HepG2 (cell line): Measurements from ENCODE around the gene CAMTA1. TPM values are rescaled to one million over a fixed set of nuclear protein-coding genes. Genes with fewer than 3 reads are reported as not detected.

Source experiments
- ADNP ChIP-seq: sonication (generic); formaldehyde crosslinking; IDR thresholded peaks from 2 replicates; pipeline ENCODE4 v1.4.0; 2020; ENCODE audit warnings: missing genetic modification reagents
- CBX1 ChIP-seq: IDR thresholded peaks from one replicate; pipeline ENCODE4 v1.6.1; 2016; ENCODE audit warnings: antibody characterized with exemption, low read depth
- CCAR2 ChIP-seq: fragments of 200-400 bp; formaldehyde crosslinking; optimal IDR thresholded peaks from 2 replicates; pipeline ENCODE3; 2018; ENCODE audit warnings: low read depth, mild to moderate bottlenecking, low read length, moderate library complexity
- HCFC1 ChIP-seq: fragments of 150-350 bp; IDR thresholded peaks from 2 replicates; pipeline ENCODE4 v1.6.1; 2014; ENCODE audit warnings: low read depth, low read length
- HIVEP1 ChIP-seq: sonication (generic); formaldehyde crosslinking; IDR thresholded peaks from 2 replicates; pipeline ENCODE4 v1.4.0; 2020; ENCODE audit warnings: mild to moderate bottlenecking, missing genetic modification reagents
- HNF4A ChIP-seq: sonication (generic); formaldehyde crosslinking; IDR thresholded peaks from 2 replicates; pipeline ENCODE4 v1.4.0; 2020; ENCODE audit warnings: missing genetic modification reagents
- HOMEZ ChIP-seq: IDR thresholded peaks from 2 replicates; pipeline ENCODE4 v1.6.1; 2016; ENCODE audit warnings: low read depth
- IRX3 ChIP-seq: sonication (generic); formaldehyde crosslinking; IDR thresholded peaks from 2 replicates; pipeline ENCODE4 v1.8.1; 2023; ENCODE audit warnings: mild to moderate bottlenecking, low read depth, missing genetic modification reagents, borderline replicate concordance
- KAT2B ChIP-seq: fragments of 150-350 bp; IDR thresholded peaks from 2 replicates; pipeline ENCODE4 v1.6.1; 2014; ENCODE audit warnings: low read depth, low read length, borderline replicate concordance
- PAWR ChIP-seq: sonication (generic); formaldehyde crosslinking; IDR thresholded peaks from 2 replicates; pipeline ENCODE4 v1.4.0; 2020; ENCODE audit warnings: missing genetic modification reagents, mild to moderate bottlenecking, borderline replicate concordance
- SNAPC2 ChIP-seq: sonication (generic); formaldehyde crosslinking; IDR thresholded peaks from 2 replicates; pipeline ENCODE4 v1.8.1; 2022; ENCODE audit warnings: mild to moderate bottlenecking, missing genetic modification reagents
- SPEN ChIP-seq: sonication (generic); formaldehyde crosslinking; IDR thresholded peaks from 2 replicates; pipeline ENCODE4 v1.5.1; 2020; ENCODE audit warnings: low read depth, mild to moderate bottlenecking, missing genetic modification reagents
- SRY ChIP-seq: sonication (generic); formaldehyde crosslinking; IDR thresholded peaks from 2 replicates; pipeline ENCODE4 v1.8.0; 2022; ENCODE audit warnings: mild to moderate bottlenecking, missing genetic modification reagents
- TGIF2 ChIP-seq: IDR thresholded peaks from 2 replicates; pipeline ENCODE4 v1.6.1; 2016; ENCODE audit warnings: control low read depth, missing compliant biosample characterization
- TIGD3 ChIP-seq: sonication (generic); formaldehyde crosslinking; IDR thresholded peaks from 2 replicates; pipeline ENCODE4 v1.5.1; 2020; ENCODE audit warnings: mild to moderate bottlenecking, missing genetic modification reagents, borderline replicate concordance
- ZBTB7A ChIP-seq: sonication (generic); formaldehyde crosslinking; IDR thresholded peaks from 2 replicates; pipeline ENCODE4 v1.8.0; 2022; ENCODE audit warnings: mild to moderate bottlenecking, missing genetic modification reagents
- ZNF12 ChIP-seq: sonication (generic); formaldehyde crosslinking; IDR thresholded peaks from 2 replicates; pipeline ENCODE4 v1.5.0; 2020; ENCODE audit warnings: missing genetic modification reagents
- ZNF546 ChIP-seq: sonication (generic); formaldehyde crosslinking; conservative IDR thresholded peaks from 2 replicates; pipeline ENCODE4 v1.8.1; 2023; ENCODE audit warnings: mild to moderate bottlenecking, missing genetic modification reagents
- polyA plus RNA-seq, 8 experiments: library from polyadenylated mRNA; depleted of rRNA in 3 of 8; stranded (reverse) in 7 of 8; unstranded in 1 of 8; fragments of >200 nt; fragmentation: Illumina TruSeq in 4 of 8; extraction: Trizol in 4 of 8; gene quantifications; 2 replicates each; pipeline versions ENCODE4 v1.2.1 to v1.2.3, GENCODE V29; 2011 to 2016; ENCODE audit warnings: low read depth in 4 of 8, missing spikeins in 1 of 8, mixed read lengths in 1 of 8; ENCODE audit not compliant: insufficient read depth in 1 of 8
- total RNA-seq, 5 experiments: library from RNA; depleted of rRNA; stranded (reverse); fragments of >200 nt; fragmentation: Illumina TruSeq; extraction: Trizol; gene quantifications; 2 replicates each; pipeline ENCODE4 v1.2.3, GENCODE V29; 2016; ENCODE audit warnings: low read depth in 1 of 5
- TF ChIP-seq, protein P1 (sequence below): IDR thresholded peaks from 2 replicates; pipeline ENCODE4 v1.4.0; 2020; ENCODE audit warnings: mild to moderate bottlenecking, missing genetic modification reagents
- TF ChIP-seq, protein P2 (sequence below): sonication (generic); formaldehyde crosslinking; IDR thresholded peaks from 2 replicates; pipeline ENCODE4 v1.4.0; 2020; ENCODE audit warnings: mild to moderate bottlenecking, missing genetic modification reagents
- TF ChIP-seq, protein P3 (sequence below): sonication (generic); formaldehyde crosslinking; IDR thresholded peaks from 2 replicates; pipeline ENCODE4 v1.8.0; 2022; ENCODE audit warnings: mild to moderate bottlenecking, missing genetic modification reagents; ENCODE audit not compliant: insufficient replicate concordance

Gene CAMTA1
- total and polyA plus RNA-seq, 2 of the 13 experiments (the other 11 are each of a cell fraction or from before 2014, with no cell fraction given), result 25.0 to 36.4 TPM

DNA sequence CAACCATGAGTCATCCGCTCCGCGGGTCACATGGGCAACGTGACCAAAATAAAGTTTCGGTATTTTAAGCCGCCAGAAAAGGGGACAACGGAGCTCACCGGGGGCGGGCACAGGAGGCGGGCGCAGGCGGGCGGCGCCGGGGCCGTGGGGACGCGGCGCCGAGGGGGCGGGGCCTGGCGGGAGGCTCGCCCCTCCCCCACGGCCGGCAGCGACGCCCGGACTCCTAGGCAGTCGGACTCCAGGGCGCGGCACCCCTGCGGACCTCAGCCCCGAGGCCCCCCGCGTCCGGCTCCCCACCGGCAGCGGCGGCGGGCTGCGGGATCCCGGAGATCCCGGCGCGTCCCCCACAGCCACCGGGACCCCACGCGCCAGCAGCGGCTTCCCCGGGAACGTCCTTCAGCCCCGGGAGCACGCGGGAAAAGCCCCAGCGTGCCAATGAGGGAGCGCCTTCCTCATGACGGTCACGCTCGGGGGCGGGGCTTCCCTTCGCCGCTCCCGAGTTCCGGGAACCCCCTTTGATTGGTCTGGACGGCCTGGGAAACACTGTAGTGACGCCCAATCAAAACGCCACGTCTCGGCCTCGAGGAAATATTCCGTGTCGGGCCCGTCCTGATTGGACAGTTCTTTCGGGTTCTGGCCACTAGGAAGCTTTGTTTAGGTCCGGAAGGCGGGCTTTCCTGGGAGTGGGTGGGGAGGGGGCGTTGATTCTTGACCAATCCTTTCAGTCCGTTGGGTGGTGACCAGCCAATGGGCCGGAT, 515 bp upstream of the CAMTA1 start (continued):
- TF ChIP-seq, protein P1, sequence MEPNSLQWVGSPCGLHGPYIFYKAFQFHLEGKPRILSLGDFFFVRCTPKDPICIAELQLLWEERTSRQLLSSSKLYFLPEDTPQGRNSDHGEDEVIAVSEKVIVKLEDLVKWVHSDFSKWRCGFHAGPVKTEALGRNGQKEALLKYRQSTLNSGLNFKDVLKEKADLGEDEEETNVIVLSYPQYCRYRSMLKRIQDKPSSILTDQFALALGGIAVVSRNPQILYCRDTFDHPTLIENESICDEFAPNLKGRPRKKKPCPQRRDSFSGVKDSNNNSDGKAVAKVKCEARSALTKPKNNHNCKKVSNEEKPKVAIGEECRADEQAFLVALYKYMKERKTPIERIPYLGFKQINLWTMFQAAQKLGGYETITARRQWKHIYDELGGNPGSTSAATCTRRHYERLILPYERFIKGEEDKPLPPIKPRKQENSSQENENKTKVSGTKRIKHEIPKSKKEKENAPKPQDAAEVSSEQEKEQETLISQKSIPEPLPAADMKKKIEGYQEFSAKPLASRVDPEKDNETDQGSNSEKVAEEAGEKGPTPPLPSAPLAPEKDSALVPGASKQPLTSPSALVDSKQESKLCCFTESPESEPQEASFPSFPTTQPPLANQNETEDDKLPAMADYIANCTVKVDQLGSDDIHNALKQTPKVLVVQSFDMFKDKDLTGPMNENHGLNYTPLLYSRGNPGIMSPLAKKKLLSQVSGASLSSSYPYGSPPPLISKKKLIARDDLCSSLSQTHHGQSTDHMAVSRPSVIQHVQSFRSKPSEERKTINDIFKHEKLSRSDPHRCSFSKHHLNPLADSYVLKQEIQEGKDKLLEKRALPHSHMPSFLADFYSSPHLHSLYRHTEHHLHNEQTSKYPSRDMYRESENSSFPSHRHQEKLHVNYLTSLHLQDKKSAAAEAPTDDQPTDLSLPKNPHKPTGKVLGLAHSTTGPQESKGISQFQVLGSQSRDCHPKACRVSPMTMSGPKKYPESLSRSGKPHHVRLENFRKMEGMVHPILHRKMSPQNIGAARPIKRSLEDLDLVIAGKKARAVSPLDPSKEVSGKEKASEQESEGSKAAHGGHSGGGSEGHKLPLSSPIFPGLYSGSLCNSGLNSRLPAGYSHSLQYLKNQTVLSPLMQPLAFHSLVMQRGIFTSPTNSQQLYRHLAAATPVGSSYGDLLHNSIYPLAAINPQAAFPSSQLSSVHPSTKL (CRISPR knock-in tag), result peak; percentile 11; the same call in 1 of the 2 replicates
- TF ChIP-seq ZNF546 (CRISPR knock-in tag) (0 out of 2 replicates have a peak, but pooled peaks have one; percentile 53), PAWR (CRISPR knock-in tag) (no peak), KAT2B (no peak), SNAPC2 (CRISPR knock-in tag) (peak; percentile 85), SPEN (CRISPR knock-in tag) (peak; percentile 68; the same call in 1 of the 2 replicates), ADNP (CRISPR knock-in tag) (no peak), SRY (CRISPR knock-in tag) (peak; percentile 85; the same call in 1 of the 2 replicates), IRX3 (0 out of 2 replicates have a peak, but pooled peaks have one; percentile 58), HCFC1 (no peak), HOMEZ (no peak), CBX1 (no peak), HIVEP1 (CRISPR knock-in tag) (peak; percentile 71; the same call in 1 of the 2 replicates), TIGD3 (no peak), HNF4A (CRISPR knock-in tag) (no peak), ZBTB7A (CRISPR knock-in tag) (no peak), TGIF2 (CRISPR knock-in tag) (no peak), ZNF12 (CRISPR knock-in tag) (no peak), CCAR2 (no peak)
- TF ChIP-seq, protein P2, sequence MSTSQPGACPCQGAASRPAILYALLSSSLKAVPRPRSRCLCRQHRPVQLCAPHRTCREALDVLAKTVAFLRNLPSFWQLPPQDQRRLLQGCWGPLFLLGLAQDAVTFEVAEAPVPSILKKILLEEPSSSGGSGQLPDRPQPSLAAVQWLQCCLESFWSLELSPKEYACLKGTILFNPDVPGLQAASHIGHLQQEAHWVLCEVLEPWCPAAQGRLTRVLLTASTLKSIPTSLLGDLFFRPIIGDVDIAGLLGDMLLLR (CRISPR knock-in tag), result peak; percentile 76; the same call in 1 of the 2 replicates
- TF ChIP-seq, protein P3, sequence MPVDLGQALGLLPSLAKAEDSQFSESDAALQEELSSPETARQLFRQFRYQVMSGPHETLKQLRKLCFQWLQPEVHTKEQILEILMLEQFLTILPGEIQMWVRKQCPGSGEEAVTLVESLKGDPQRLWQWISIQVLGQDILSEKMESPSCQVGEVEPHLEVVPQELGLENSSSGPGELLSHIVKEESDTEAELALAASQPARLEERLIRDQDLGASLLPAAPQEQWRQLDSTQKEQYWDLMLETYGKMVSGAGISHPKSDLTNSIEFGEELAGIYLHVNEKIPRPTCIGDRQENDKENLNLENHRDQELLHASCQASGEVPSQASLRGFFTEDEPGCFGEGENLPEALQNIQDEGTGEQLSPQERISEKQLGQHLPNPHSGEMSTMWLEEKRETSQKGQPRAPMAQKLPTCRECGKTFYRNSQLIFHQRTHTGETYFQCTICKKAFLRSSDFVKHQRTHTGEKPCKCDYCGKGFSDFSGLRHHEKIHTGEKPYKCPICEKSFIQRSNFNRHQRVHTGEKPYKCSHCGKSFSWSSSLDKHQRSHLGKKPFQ (CRISPR knock-in tag), result no peak
